GM19023 (cell line): ENCODE data around the gene GOLGA8T.
"Not testable (repeated sequence)": the region's sequence is repeated elsewhere in the genome, so short reads cannot be mapped to it uniquely, and the experiment has no call there.

Experiments used
- ATAC-seq: cut with Tn5 transposase; IDR thresholded peaks from one replicate; pipeline ENCODE4 v1.9.1; 2021; ENCODE audit warnings: mild to moderate bottlenecking, moderate library complexity; ENCODE audit not compliant: unreplicated experiment

The GOLGA8T gene

DNA sequence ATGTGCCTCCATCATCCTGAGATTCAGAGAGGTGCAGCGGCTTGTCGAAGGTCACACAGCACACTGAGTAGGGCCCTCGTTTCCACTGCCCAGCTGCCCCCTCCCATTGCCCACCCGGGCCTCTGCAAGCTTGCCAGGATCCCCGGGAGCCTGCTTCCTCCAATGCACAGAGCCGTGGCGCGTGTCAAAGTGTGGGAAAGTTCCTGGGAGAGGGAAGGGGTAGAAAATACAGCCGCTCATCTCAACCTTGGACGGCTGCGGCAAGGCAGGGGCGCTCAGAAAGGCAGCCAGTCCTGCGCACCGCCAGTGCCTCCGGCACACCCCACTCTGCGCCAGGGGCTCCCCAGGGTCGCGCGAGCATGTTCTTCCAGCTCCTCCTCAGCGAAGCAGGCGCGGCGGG lies 56.3 kb downstream of the GOLGA8T start:
- not testable (repeated sequence) for ATAC-seq

GRCh38 chr15:30191639-30192038 lies 56.8 kb downstream of the GOLGA8T start:
- ATAC-seq = not testable (repeated sequence)

- ATAC-seq = not testable (repeated sequence)
These were observed 57.4 kb downstream of the GOLGA8T start for GRCh38 chr15:30192119-30192745.

GRCh38 chr15:30192892-30193291 lies 58.0 kb downstream of the GOLGA8T start:
- not testable (repeated sequence) for ATAC-seq
